OCI-LY1 (cell line): ENCODE measurements around the gene TMEM107.

Experiments
- H2AFZ ChIP-seq: fragments of 200-600 bp; sonication (generic), shearing (Covaris generic); 2 replicates; pipeline ENCODE4 v1.6.0; 2014; ENCODE audit warnings: antibody characterized with exemption, mild to moderate bottlenecking, low read length
- H3F3A ChIP-seq: fragments of 200-600 bp; sonication (generic), shearing (Covaris generic); 2 replicates; pipeline ENCODE4 v1.6.0; 2014; ENCODE audit warnings: mild to moderate bottlenecking, antibody characterized with exemption, low read length, moderate library complexity; ENCODE audit not compliant: insufficient read depth
- H3K27ac ChIP-seq: fragments of 200-600 bp; sonication (generic); 2 replicates; pipeline ENCODE4 v1.5.1; 2014; ENCODE audit warnings: low read length, mixed run types, mild to moderate bottlenecking, low read depth; ENCODE audit not compliant: poor library complexity, severe bottlenecking
- H3K27me3 ChIP-seq: fragments of 200-600 bp; sonication (generic); 2 replicates; pipeline ENCODE4 v1.6.0; 2014; ENCODE audit warnings: antibody characterized with exemption, mild to moderate bottlenecking, low read length, moderate library complexity; ENCODE audit not compliant: insufficient read depth
- H3K36me3 ChIP-seq: fragments of 200-600 bp; sonication (generic); 2 replicates; pipeline ENCODE4 v1.6.1; 2014; ENCODE audit warnings: mild to moderate bottlenecking, antibody characterized with exemption, low read length, moderate library complexity, mixed read lengths; ENCODE audit not compliant: insufficient read depth
- H3K4me1 ChIP-seq: fragments of 200-600 bp; sonication (generic); 2 replicates; pipeline ENCODE4 v1.5.1; 2014; ENCODE audit warnings: mild to moderate bottlenecking, low read length, moderate library complexity; ENCODE audit not compliant: insufficient read depth, severe bottlenecking
- H3K4me2 ChIP-seq: fragments of 200-600 bp; sonication (generic), shearing (Covaris generic); 2 replicates; pipeline ENCODE4 v1.6.1; 2014; ENCODE audit warnings: low read length
- H3K4me3 ChIP-seq: fragments of 200-600 bp; sonication (generic); 2 replicates; pipeline ENCODE4 v1.5.1; 2014; ENCODE audit warnings: low read length, low read depth, mild to moderate bottlenecking, mixed read lengths; ENCODE audit not compliant: poor library complexity, severe bottlenecking
- H3K79me2 ChIP-seq: fragments of 200-600 bp; shearing (Covaris generic); 2 replicates; pipeline ENCODE4 v1.6.1; 2016; ENCODE audit warnings: mixed run types, low read length, mixed read lengths; ENCODE audit not compliant: insufficient read depth
- H3K9ac ChIP-seq: fragments of 200-600 bp; sonication (generic), shearing (Covaris generic); 2 replicates; pipeline ENCODE4 v1.6.1; 2014; ENCODE audit warnings: mild to moderate bottlenecking, low read length, mixed read lengths
- H3K9me2 ChIP-seq: fragments of 200-600 bp; sonication (generic), shearing (Covaris generic); 2 replicates; pipeline ENCODE4 v1.6.1; 2014; ENCODE audit warnings: low read depth, mild to moderate bottlenecking, low read length, mixed read lengths
- H3K9me3 ChIP-seq: fragments of 200-600 bp; shearing (Covaris generic); 2 replicates; pipeline ENCODE4 v1.6.1; 2014; ENCODE audit warnings: low read length, mixed read lengths
- H4K20me1 ChIP-seq: fragments of 200-600 bp; sonication (generic), shearing (Covaris generic); 2 replicates; pipeline ENCODE4 v1.6.0; 2016; ENCODE audit warnings: mild to moderate bottlenecking, low read length; ENCODE audit not compliant: insufficient read depth
- CTCF ChIP-seq: fragments of 200-600 bp; sonication (generic), shearing (Covaris generic); IDR thresholded peaks from 2 replicates; pipeline ENCODE4 v1.5.1; 2017; ENCODE audit warnings: mild to moderate bottlenecking, antibody characterized with exemption, low read length, moderate library complexity, mixed read lengths
- EZH2 ChIP-seq: fragments of 200-600 bp; sonication (generic), shearing (Covaris generic); IDR thresholded peaks from 2 replicates; pipeline ENCODE4 v1.8.0; 2017; ENCODE audit warnings: borderline replicate concordance, mixed run types, mild to moderate bottlenecking, antibody characterized with exemption, low read length, moderate library complexity, mixed read lengths

TMEM107 gene

GRCh38 chr17:8151120-8151640 is 25.0 kb downstream of the TMEM107 start:
- H3K4me1 ChIP-seq: peaks cover 50% of the 10 kb centered on the region
- H3K36me3 ChIP-seq: peaks cover 32% of the 10 kb centered on the region
- TF ChIP-seq CTCF (no peak), EZH2 (no peak)
- H3K4me2 ChIP-seq: peak overlapping the region; percentile 77
- H3K9ac ChIP-seq: peak overlapping the region; percentile 66
- H3K9me2 ChIP-seq: no peaks in the 10 kb centered on the region
- H3K27ac ChIP-seq: peak overlapping the region; percentile 43
- H3F3A ChIP-seq: no peaks in the 10 kb centered on the region
- H4K20me1 ChIP-seq: no peaks in the 10 kb centered on the region
- peak overlapping the region; percentile 70 for H3K4me3 ChIP-seq
- H3K79me2 ChIP-seq: no peaks in the 10 kb centered on the region
- H3K27me3 ChIP-seq: no peaks in the 10 kb centered on the region
- H3K9me3 ChIP-seq: no peaks in the 10 kb centered on the region
- H2AFZ ChIP-seq: no peak overlapping the region

GRCh38 chr17:8150194-8151119 is 25.7 kb downstream of the TMEM107 start:
- Histone ChIP-seq H3K79me2 (no peaks in the 10 kb centered on the region), H3K4me1 (peaks cover 45% of the 10 kb centered on the region), H3K4me2 (peak overlapping the region; percentile 77), H2AFZ (no peak overlapping the region), H3K9me2 (no peaks in the 10 kb centered on the region), H3K36me3 (peaks cover 36% of the 10 kb centered on the region), H3K27ac (peak overlapping the region; percentile 36), H3K9me3 (no peaks in the 10 kb centered on the region), H3K4me3 (peak overlapping the region; percentile 70), H4K20me1 (no peaks in the 10 kb centered on the region), H3K27me3 (no peaks in the 10 kb centered on the region), H3K9ac (peak overlapping the region; percentile 45; the same call in 1 of the 2 replicates), H3F3A (no peaks in the 10 kb centered on the region)
- no peak for TF ChIP-seq EZH2
- TF ChIP-seq CTCF: no peak

GRCh38 chr17:8149419-8150193 is 26.6 kb downstream of the TMEM107 start:
- TF ChIP-seq EZH2: no peak
- peaks cover 36% of the 10 kb centered on the region for H3K36me3 ChIP-seq
- no peaks in the 10 kb centered on the region for H4K20me1 ChIP-seq
- H3K4me1 ChIP-seq: peaks cover 37% of the 10 kb centered on the region
- H3K9me3 ChIP-seq: no peaks in the 10 kb centered on the region
- no peak overlapping the region for H2AFZ ChIP-seq
- no peak overlapping the region for H3K4me2 ChIP-seq
- H3K9me2 ChIP-seq: no peaks in the 10 kb centered on the region
- no peaks in the 10 kb centered on the region for H3K27me3 ChIP-seq
- no peaks in the 10 kb centered on the region for H3F3A ChIP-seq
- no peak overlapping the region for H3K4me3 ChIP-seq
- H3K27ac ChIP-seq: no peak overlapping the region
- no peak overlapping the region for H3K9ac ChIP-seq
- H3K79me2 ChIP-seq: no peaks in the 10 kb centered on the region
